Kidney (tissue), 14 donors: ENCODE results near the gene EFHD1. TPM values are rescaled to one million over a fixed set of nuclear protein-coding genes. Genes with fewer than 3 reads are reported as not detected.

ENCODE experiments used
- DNase-seq, 5 donors: peaks; one replicate each; pipeline ENCODE4 v3.0.0-alpha.2; 2013 to 2020
- FAIRE-seq: peaks from 2 replicates; lab custom pipeline; 2012; peaks lifted over from hg19 to GRCh38; lab: Jason Lieb, UNC
- H3K27ac ChIP-seq, 2 donors: one replicate each; pipeline ENCODE4 v1.7.0; 2013; ENCODE audit warnings: low read depth in 2 of 2, low read length in 2 of 2, inconsistent platforms in 1 of 2
- H3K27me3 ChIP-seq: one replicate; pipeline ENCODE4 v1.7.1; 2013; ENCODE audit warnings: low read length, inconsistent platforms; ENCODE audit not compliant: control insufficient read depth, insufficient read depth
- H3K36me3 ChIP-seq, 3 donors: one replicate each; pipeline versions ENCODE4 v1.7.0 to v1.7.1; 2013; ENCODE audit warnings: low read length in 3 of 3, control low read depth in 1 of 3, inconsistent platforms in 1 of 3; ENCODE audit not compliant: insufficient read depth in 3 of 3, control insufficient read depth in 2 of 3
- H3K4me1 ChIP-seq, 3 donors: one replicate each; pipeline versions ENCODE4 v1.7.0 to v1.7.1; 2013; ENCODE audit warnings: low read length in 3 of 3, inconsistent platforms in 1 of 3, low read depth in 1 of 3; ENCODE audit not compliant: control insufficient read depth in 2 of 3, insufficient read depth in 2 of 3
- H3K4me3 ChIP-seq, 3 donors: one replicate each; pipeline versions ENCODE4 v1.7.0 to v1.8.1; 2013; ENCODE audit warnings: low read length in 3 of 3, control low read depth in 1 of 3, inconsistent platforms in 1 of 3
- H3K9ac ChIP-seq, 3 donors: one replicate each; pipeline versions ENCODE4 v1.7.0 to v1.7.1; 2013; ENCODE audit warnings: low read length in 3 of 3, control low read depth in 1 of 3, inconsistent platforms in 1 of 3
- H3K9me3 ChIP-seq, 3 donors: one replicate each; pipeline versions ENCODE4 v1.7.0 to v1.7.1; 2013; ENCODE audit warnings: low read length in 3 of 3, control low read depth in 1 of 3, inconsistent platforms in 1 of 3; ENCODE audit not compliant: control insufficient read depth in 2 of 3, insufficient read depth in 1 of 3
- CTCF ChIP-seq: IDR thresholded peaks from 3 replicates; pipeline ENCODE4 v1.5.1; 2012; ENCODE audit warnings: mild to moderate bottlenecking, moderate library complexity, borderline replicate concordance; ENCODE audit not compliant: insufficient read depth; ENCODE audit errors: extremely low read depth
- intact Hi-C: fragments of 100-400 bp; cut with DNase I; formaldehyde crosslinking; loops from one replicate; pipeline ENCODE4 v1.11.1; 2022
- polyA plus RNA-seq: library from polyadenylated mRNA; stranded (reverse); fragments of 350-450 nt; fragmentation: Illumina TruSeq; extraction: RNeasy Lipid Tissue Mini Kit (QIAGEN cat#74804); gene quantifications from one replicate; pipeline ENCODE4 v1.2.3, GENCODE V29; 2014; ENCODE audit warnings: low read depth, low replicate concordance; ENCODE audit not compliant: insufficient read depth
- total RNA-seq: library from RNA; stranded (reverse); fragmentation: NEBNext Ultra II Directional; extraction: Animal tissue kit (Norgen Biotek cat#: 25700); gene quantifications from one replicate; pipeline ENCODE4 v1.2.1, GENCODE V29; 2021
- donor health status: control.
- donor health status: control.
- donor health status: control.
- donor health status: control.
- donor health status: control.
- donor health status: DM: yes; HTN: yes; CAD: no.
- donor health status: Normal renal cell carcinoma (clear cell type).

Gene EFHD1
- total and polyA plus RNA-seq, 2 donors from 2014 or later, result 129 to 280 TPM

- Histone ChIP-seq H3K27ac (peak overlapping the region; percentile 95), H3K4me1 (peaks cover 0 to 26% (median 13%) of the 10 kb centered on the region in 3 donors), H3K36me3 (peaks cover 0 to 2% (median 0%) of the 10 kb centered on the region in 3 donors), H3K9me3 (no peaks in the 10 kb centered on the region), H3K9ac (peak overlapping the region; percentile 94 to 100 (median 97)), H3K27me3 (no peaks in the 10 kb centered on the region), H3K4me3 (peak overlapping the region; percentile 96 to 98 (median 97))
- no peak for FAIRE-seq
- TF ChIP-seq CTCF, result no peak
- peak in 1 of 5 donors; percentile 41 for DNase-seq
- intact Hi-C loops, result no loop called here
These were observed 64.4 kb downstream of the EFHD1 start for GRCh38 chr2:232697807-232698110.

- DNase-seq (no peak), FAIRE-seq (no peak)
- Histone ChIP-seq H3K27me3 (no peaks in the 10 kb centered on the region), H3K36me3 (peaks cover 0 to 2% (median 0%) of the 10 kb centered on the region in 3 donors), H3K4me1 (peaks cover 0 to 26% (median 15%) of the 10 kb centered on the region in 3 donors), H3K27ac (no peak overlapping the region), H3K4me3 (peak overlapping the region; percentile 96 to 98 (median 97)), H3K9me3 (no peaks in the 10 kb centered on the region), H3K9ac (peak overlapping the region; percentile 94 to 100 (median 97))
- intact Hi-C loops, result no loop called here
- TF ChIP-seq CTCF, result no peak
These were observed 65.2 kb downstream of the EFHD1 start for GRCh38 chr2:232698556-232699091.

- no peak for FAIRE-seq
- peaks cover 0 to 3% (median 3%) of the 10 kb centered on the region in 3 donors for H3K36me3 ChIP-seq
- H3K27me3 ChIP-seq, result no peaks in the 10 kb centered on the region
- peak overlapping the region in 1 of 3 donors; percentile 98 for H3K4me3 ChIP-seq
- peak overlapping the region in 1 of 3 donors; percentile 100 for H3K9ac ChIP-seq
- no peaks in the 10 kb centered on the region for H3K9me3 ChIP-seq
- TF ChIP-seq CTCF, result no peak
- DNase-seq, result no peak
- peaks cover 0 to 26% (median 18%) of the 10 kb centered on the region in 3 donors for H3K4me1 ChIP-seq
- intact Hi-C loops, result no loop called here
- no peak overlapping the region for H3K27ac ChIP-seq
These were observed 65.7 kb downstream of the EFHD1 start for GRCh38 chr2:232699110-232699509.
